ENCODE data around the gene CCNI2.

The CCNI2 gene

GRCh38 chr5:132766020-132766805 lies 19.0 kb downstream of the CCNI2 start:
- no peak for DNase-seq

GRCh38 chr5:132766806-132767055 lies 19.5 kb downstream of the CCNI2 start:
- DNase-seq: no peak

- DNase-seq: no peak
Observed at GRCh38 chr5:132767150-132767549, 19.9 kb downstream of the CCNI2 start.

- DNase-seq: no peak
Observed at GRCh38 chr5:132768485-132768868, 21.3 kb downstream of the CCNI2 start.

- DNase-seq: no peak
Observed at GRCh38 chr5:132770476-132771159, 23.4 kb downstream of the CCNI2 start.

- no peak for DNase-seq
Observed at GRCh38 chr5:132771503-132771998, 24.3 kb downstream of the CCNI2 start.

- DNase-seq: no peak
Observed at GRCh38 chr5:132772291-132773070, 25.3 kb downstream of the CCNI2 start.

GRCh38 chr5:132773114-132773513 lies 25.9 kb downstream of the CCNI2 start:
- DNase-seq: no peak

- DNase-seq: no peak
Observed at GRCh38 chr5:132773601-132774355, 26.6 kb downstream of the CCNI2 start.

- no peak for DNase-seq
Observed at GRCh38 chr5:132774406-132774805, 27.2 kb downstream of the CCNI2 start.

- DNase-seq: no peak
Observed at GRCh38 chr5:132774896-132775295, 27.7 kb downstream of the CCNI2 start.

- no peak for DNase-seq
Observed at GRCh38 chr5:132775476-132775961, 28.3 kb downstream of the CCNI2 start.

- DNase-seq: no peak
Observed at GRCh38 chr5:132776131-132776937, 29.1 kb downstream of the CCNI2 start.

GRCh38 chr5:132776938-132777208 lies 29.6 kb downstream of the CCNI2 start:
- DNase-seq: no peak

- DNase-seq: peak; percentile 32
Observed at GRCh38 chr5:132777209-132778069, 30.2 kb downstream of the CCNI2 start, which contains the start of gene SEPTIN8. SEPTIN8 (minus strand) TSS chr5:132777239; CDS start chr5:132777137, 102 bp downstream.

GRCh38 chr5:132778129-132778528 lies 30.9 kb downstream of the CCNI2 start:
- no peak for DNase-seq

GRCh38 chr5:132778856-132779255 lies 31.6 kb downstream of the CCNI2 start:
- DNase-seq: no peak

- DNase-seq: no peak
Observed at GRCh38 chr5:132779961-132780360, 32.7 kb downstream of the CCNI2 start.

- DNase-seq: no peak
Observed at GRCh38 chr5:132780577-132780976, 33.4 kb downstream of the CCNI2 start.

- no peak for DNase-seq
Observed at GRCh38 chr5:132781029-132781428, 33.8 kb downstream of the CCNI2 start.

GRCh38 chr5:132782101-132782500 lies 34.9 kb downstream of the CCNI2 start:
- no peak for DNase-seq

All from RPMI8226 (cell line).